Stomach smooth muscle (tissue), 2 donors: ENCODE data around the gene AAK1.
"Not testable (repeated sequence)": the region's sequence is repeated elsewhere in the genome, so short reads cannot be mapped to it uniquely, and the experiment has no call there.

ENCODE experiments used
- H3K27ac ChIP-seq: one replicate; pipeline ENCODE4 v1.7.0; 2013; ENCODE audit warnings: mild to moderate bottlenecking, low read length, inconsistent platforms
- H3K27me3 ChIP-seq, 2 donors: one replicate each; pipeline ENCODE4 v1.7.0; 2013; ENCODE audit warnings: low read length in 2 of 2; ENCODE audit not compliant: insufficient read depth in 2 of 2, control insufficient read depth in 1 of 2
- H3K36me3 ChIP-seq, 2 donors: one replicate each; pipeline ENCODE4 v1.7.0; 2013; ENCODE audit warnings: low read length in 2 of 2; ENCODE audit not compliant: control insufficient read depth in 2 of 2, insufficient read depth in 2 of 2
- H3K4me1 ChIP-seq: one replicate; pipeline ENCODE4 v1.7.0; 2013; ENCODE audit warnings: low read length; ENCODE audit not compliant: control insufficient read depth, insufficient read depth
- H3K4me3 ChIP-seq, 2 donors: one replicate each; pipeline ENCODE4 v1.7.0; 2013; ENCODE audit warnings: low read length in 2 of 2
- H3K9ac ChIP-seq, 2 donors: one replicate each; pipeline ENCODE4 v1.7.0; 2013; ENCODE audit warnings: low read length in 2 of 2, mild to moderate bottlenecking in 1 of 2
- H3K9me3 ChIP-seq, 2 donors: one replicate each; pipeline ENCODE4 v1.7.0; 2013; ENCODE audit warnings: low read length in 2 of 2; ENCODE audit not compliant: control insufficient read depth in 2 of 2
- donor health status: healthy.
- donor health status: Pancreatic carcinoma.

Gene AAK1

DNA sequence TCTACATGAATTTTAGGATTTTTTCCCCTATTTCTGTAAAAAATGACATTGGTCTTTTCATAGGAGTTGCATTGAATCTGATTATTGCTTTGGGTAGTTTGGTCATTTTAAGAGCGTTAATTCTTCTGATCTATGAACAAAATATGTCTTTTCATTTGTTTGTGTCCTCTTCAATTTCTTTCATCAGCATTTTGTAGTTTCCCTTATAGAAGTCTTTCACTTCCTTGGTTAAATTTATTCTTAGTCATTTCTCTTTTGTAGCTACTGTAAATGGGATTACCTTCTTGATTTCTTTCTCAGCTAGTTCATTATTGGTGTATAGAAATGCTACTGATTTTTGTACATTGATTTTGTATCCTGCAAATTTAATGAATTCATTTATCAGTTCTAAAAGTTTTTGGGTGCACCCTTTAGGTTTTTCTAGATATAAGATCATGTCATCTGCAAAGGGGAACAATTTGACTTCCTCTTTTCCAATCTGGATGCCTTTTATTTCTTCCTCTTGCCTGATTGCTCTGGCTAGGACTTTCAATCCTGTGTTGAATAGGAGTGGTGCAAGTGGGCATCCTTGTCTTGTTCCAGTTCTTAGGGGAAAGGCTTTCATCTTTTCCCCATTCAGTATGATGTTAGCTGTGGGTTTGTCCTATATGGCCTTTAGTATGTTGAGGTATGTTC is 36.6 kb upstream of the AAK1 start:
- Histone ChIP-seq H3K27ac (no peak overlapping the region), H3K4me3 (no peak overlapping the region), H3K27me3 (no peaks in the 10 kb centered on the region), H3K4me1 (no peaks in the 10 kb centered on the region), H3K36me3 (no peaks in the 10 kb centered on the region), H3K9ac (no peak overlapping the region), H3K9me3 (no peaks in the 10 kb centered on the region)

GRCh38 chr2:69677914-69678313 is 34.4 kb upstream of the AAK1 start:
- Histone ChIP-seq H3K27ac (no peak overlapping the region), H3K27me3 (no peaks in the 10 kb centered on the region), H3K4me3 (no peak overlapping the region), H3K9ac (no peak overlapping the region), H3K9me3 (no peaks in the 10 kb centered on the region), H3K36me3 (no peaks in the 10 kb centered on the region), H3K4me1 (peaks cover 2% of the 10 kb centered on the region)

GRCh38 chr2:69676146-69676545 is 32.6 kb upstream of the AAK1 start:
- Histone ChIP-seq H3K9me3 (no peaks in the 10 kb centered on the region), H3K4me3 (no peak overlapping the region), H3K27ac (no peak overlapping the region), H3K4me1 (peaks cover 2% of the 10 kb centered on the region), H3K27me3 (no peaks in the 10 kb centered on the region), H3K9ac (no peak overlapping the region), H3K36me3 (no peaks in the 10 kb centered on the region)

- no peak overlapping the region for H3K4me3 ChIP-seq
- H3K27ac ChIP-seq, result no peak overlapping the region
- no peaks in the 10 kb centered on the region for H3K27me3 ChIP-seq
- no peaks in the 10 kb centered on the region for H3K36me3 ChIP-seq
- H3K9me3 ChIP-seq, result no peaks in the 10 kb centered on the region
- H3K4me1 ChIP-seq, result peaks cover 2% of the 10 kb centered on the region
- no peak overlapping the region for H3K9ac ChIP-seq
These were observed 30.8 kb upstream of the AAK1 start for GRCh38 chr2:69674316-69674670.

GRCh38 chr2:69673098-69673497 is 29.6 kb upstream of the AAK1 start:
- not testable (repeated sequence) for H3K9ac ChIP-seq, H3K36me3 ChIP-seq, H3K9me3 ChIP-seq, H3K4me3 ChIP-seq, H3K27ac ChIP-seq, H3K27me3 ChIP-seq, H3K4me1 ChIP-seq

DNA sequence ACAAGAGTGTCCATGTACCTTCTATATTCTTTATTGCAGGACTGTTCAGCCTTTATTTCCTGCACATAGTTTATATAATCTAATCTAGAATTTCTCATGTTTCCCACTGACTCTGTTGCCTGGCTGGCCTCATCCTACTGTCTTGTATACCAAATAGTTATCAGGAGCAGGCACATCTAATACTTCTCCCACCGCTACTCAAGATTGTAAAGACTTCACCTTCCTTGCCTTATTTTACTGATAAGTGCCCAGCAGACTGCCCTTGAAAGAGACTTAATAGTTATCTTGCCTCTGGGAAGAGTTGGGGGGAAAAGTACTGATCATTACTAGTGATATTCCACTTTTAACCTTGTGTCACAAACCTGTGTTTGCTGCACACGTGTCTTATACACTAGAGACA is 26.1 kb upstream of the AAK1 start:
- no peaks in the 10 kb centered on the region for H3K9me3 ChIP-seq
- H3K9ac ChIP-seq, result no peak overlapping the region
- H3K4me1 ChIP-seq, result peaks cover 2% of the 10 kb centered on the region
- H3K36me3 ChIP-seq, result no peaks in the 10 kb centered on the region
- no peaks in the 10 kb centered on the region for H3K27me3 ChIP-seq
- H3K4me3 ChIP-seq, result no peak overlapping the region
- no peak overlapping the region for H3K27ac ChIP-seq

GRCh38 chr2:69668598-69668997 is 25.1 kb upstream of the AAK1 start:
- Histone ChIP-seq H3K9ac (no peak overlapping the region), H3K9me3 (no peaks in the 10 kb centered on the region), H3K36me3 (no peaks in the 10 kb centered on the region), H3K27me3 (no peaks in the 10 kb centered on the region), H3K4me3 (no peak overlapping the region), H3K4me1 (no peaks in the 10 kb centered on the region), H3K27ac (no peak overlapping the region)

DNA sequence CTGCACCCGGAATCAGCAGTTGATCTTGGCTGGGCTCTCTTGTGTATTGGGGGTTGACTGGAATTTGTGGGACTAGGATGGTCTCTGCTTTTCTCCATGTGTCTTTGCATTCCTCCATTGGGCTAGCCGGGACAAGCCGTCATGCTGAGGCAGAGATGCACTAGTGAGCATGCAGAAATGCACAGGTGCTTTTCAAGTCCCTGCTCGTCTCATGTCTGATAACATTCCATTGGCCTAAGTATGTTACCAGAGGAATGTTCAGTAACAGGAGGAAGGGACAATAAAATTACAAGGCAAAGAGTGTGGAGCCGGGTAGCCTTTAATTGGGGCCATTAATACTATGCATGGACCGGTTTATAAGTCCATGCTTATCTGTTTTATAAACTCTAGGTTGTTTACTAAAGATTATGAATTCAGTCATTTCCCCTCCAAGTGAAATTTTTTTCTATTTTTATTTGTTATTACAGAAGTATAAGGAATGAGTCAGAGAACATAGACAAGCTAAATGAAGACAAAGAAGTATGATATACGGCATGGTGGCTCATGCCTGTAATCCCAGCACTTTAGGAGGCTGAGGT is 24.4 kb upstream of the AAK1 start:
- no peaks in the 10 kb centered on the region for H3K4me1 ChIP-seq

DNA sequence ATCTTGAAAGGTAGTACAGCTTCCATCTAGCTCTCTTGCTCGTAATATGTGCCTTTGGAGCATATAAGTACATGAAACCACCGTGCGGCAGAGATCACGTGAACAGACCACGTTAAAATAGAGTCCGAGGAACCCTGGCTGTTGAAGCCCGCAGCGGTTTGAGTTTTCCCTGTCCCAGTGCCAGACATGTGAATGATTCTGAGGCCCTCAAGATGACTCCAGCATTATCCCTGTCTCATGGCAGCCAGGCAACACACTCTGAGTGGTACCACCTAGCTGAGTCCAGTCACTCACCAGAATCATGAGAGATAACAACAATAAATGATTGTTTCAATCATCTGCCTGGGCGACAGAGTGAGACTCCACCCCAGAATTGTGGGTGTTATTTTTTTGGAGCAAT is 21.6 kb upstream of the AAK1 start:
- Histone ChIP-seq H3K9me3 (no peaks in the 10 kb centered on the region), H3K4me1 (no peaks in the 10 kb centered on the region), H3K27me3 (no peaks in the 10 kb centered on the region), H3K4me3 (no peak overlapping the region), H3K27ac (no peak overlapping the region), H3K36me3 (no peaks in the 10 kb centered on the region), H3K9ac (no peak overlapping the region)

More for the DNA sequence above, 24.4 kb upstream of the AAK1 start:
- H3K27me3 ChIP-seq, result no peaks in the 10 kb centered on the region
- H3K4me3 ChIP-seq, result no peak overlapping the region
- no peaks in the 10 kb centered on the region for H3K36me3 ChIP-seq
- no peaks in the 10 kb centered on the region for H3K9me3 ChIP-seq
- H3K9ac ChIP-seq, result no peak overlapping the region
- no peak overlapping the region for H3K27ac ChIP-seq

DNA sequence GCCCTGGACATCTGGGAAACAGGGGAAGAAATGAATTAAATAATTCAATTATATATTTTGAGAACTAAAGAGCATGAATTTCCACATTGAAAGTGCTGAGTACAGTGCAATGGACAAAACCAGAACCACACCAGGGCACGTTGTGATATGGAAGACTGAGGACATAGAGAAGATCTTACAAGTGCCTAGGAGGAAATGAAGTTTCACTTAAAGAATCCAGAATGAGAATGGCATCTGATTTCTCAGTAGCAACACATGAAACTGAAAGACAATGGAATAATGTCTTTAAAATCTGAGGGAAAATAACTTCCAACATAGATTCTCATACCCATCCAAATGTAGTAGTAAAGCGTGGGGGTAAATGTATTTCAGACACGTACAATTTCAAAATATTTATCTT is 20.3 kb upstream of the AAK1 start:
- Histone ChIP-seq H3K9me3 (no peaks in the 10 kb centered on the region), H3K9ac (no peak overlapping the region), H3K4me3 (no peak overlapping the region), H3K4me1 (no peaks in the 10 kb centered on the region), H3K27me3 (no peaks in the 10 kb centered on the region), H3K27ac (no peak overlapping the region), H3K36me3 (no peaks in the 10 kb centered on the region)

DNA sequence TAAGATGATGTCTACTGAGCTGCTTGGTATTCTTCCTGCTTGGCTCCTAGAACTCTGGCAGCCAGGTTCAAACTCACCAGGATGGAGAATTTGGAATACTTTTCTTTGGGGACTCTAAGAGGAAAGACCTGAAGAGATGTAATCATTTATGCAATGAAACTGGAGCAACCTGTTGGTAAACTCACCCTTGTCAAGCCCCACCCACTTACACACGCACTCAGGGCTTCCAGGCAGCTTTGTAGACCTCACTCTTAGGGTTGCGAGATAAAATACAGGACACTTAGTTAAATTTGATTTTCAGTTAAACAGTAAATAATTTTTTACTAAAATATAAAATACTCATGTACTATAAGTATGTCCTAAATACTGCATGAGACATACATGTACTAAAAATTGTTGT is 19.0 kb upstream of the AAK1 start:
- not testable (repeated sequence) for H3K4me1 ChIP-seq, H3K27me3 ChIP-seq, H3K4me3 ChIP-seq, H3K9ac ChIP-seq, H3K27ac ChIP-seq, H3K9me3 ChIP-seq, H3K36me3 ChIP-seq
